Stimulated activated CD4-positive, alpha-beta T cell treated with anti-CD3 and anti-CD28 coated beads, Interleukin-1b, Interleukin-23, amount 100 ng/mL, for 1 hour (primary cell): Measurements from ENCODE around the gene DDIT4L.
"Not testable (repeated sequence)": the region's sequence is repeated elsewhere in the genome, so short reads cannot be mapped to it uniquely, and the experiment has no call there.

Experiments
- DNase-seq, 2 donors: peaks; one replicate each; pipeline ENCODE4 v3.0.0-alpha.2; 2020; ENCODE audit warnings: low read depth in 2 of 2

The DDIT4L gene, protein sequence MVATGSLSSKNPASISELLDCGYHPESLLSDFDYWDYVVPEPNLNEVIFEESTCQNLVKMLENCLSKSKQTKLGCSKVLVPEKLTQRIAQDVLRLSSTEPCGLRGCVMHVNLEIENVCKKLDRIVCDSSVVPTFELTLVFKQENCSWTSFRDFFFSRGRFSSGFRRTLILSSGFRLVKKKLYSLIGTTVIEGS

GRCh38 chr4:100189820-100190642 is at the start of gene DDIT4L:
DDIT4L (minus strand) TSS chr4:100190468; CDS start chr4:100189983, 485 bp downstream.
- no peak for DNase-seq

GRCh38 chr4:100240008-100240407 is 49.7 kb upstream of the DDIT4L start:
- DNase-seq: no peak

GRCh38 chr4:100224721-100225120 is 34.5 kb upstream of the DDIT4L start:
- no peak for DNase-seq

DNA sequence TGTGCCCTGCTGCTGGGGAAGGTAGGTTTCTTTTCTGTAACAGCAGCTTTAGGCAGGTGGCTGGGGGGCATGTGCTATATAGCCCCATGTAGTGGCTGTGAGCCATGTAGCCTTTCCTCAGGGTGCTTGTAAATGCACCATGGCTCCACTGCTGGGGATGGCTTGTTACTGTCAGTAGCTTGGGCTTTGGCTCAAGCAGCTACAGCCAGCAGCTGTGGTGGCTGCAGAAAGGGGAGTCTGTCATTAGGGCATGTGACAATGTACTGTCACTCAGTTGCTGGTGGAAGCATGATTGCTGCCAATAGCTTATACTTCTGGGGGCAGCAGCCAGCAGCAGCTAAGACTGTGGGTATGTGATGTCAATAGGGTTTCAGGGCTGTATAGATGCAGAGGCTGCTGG is 33.9 kb upstream of the DDIT4L start:
- no peak for DNase-seq

DNA sequence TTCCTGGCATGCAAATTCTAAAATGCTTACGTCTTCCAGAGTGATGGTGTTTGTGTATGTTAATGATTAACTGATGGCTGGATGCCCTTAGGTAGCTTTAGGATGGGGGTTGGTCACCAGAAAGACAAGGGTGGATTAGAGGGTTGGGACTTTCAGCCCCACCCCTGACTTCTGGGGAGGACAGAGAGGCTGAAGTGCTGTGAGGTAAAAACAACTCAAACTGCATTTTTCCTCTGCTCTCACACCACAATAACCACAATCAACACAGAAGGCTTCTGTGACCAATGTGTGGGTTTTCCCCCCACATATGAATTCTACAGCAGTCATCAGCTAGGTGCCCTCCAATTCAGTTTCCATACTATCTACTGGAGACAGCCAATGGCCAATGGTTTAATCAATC is 18.7 kb upstream of the DDIT4L start:
- DNase-seq: no peak

DNA sequence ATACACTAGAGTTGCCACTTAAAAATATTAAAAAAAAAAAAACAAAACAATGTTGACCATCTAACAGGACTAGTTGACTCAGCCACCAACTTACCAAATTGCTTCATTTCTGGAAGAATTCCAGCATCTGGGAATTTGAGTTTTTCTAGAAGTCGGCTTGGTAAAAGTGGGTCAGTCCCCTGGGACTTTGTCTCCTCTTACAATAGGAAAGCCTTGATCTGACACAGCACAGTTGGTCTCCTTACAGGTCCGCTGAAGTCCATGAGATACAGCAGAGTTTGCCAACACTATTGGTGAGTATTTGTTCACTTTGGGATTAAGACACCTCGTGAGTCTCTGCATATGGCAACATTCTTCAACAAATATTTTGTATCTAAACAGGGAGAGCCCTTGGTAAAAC is 18.2 kb upstream of the DDIT4L start:
- DNase-seq: no peak

- no peak for DNase-seq
Measured at GRCh38 chr4:100206850-100207249, 16.6 kb upstream of the DDIT4L start.

- no peak for DNase-seq
Measured at GRCh38 chr4:100198061-100198460, 7.8 kb upstream of the DDIT4L start.

- not testable (repeated sequence) for DNase-seq
Measured at GRCh38 chr4:100196388-100197071, 6.3 kb upstream of the DDIT4L start.

DNA sequence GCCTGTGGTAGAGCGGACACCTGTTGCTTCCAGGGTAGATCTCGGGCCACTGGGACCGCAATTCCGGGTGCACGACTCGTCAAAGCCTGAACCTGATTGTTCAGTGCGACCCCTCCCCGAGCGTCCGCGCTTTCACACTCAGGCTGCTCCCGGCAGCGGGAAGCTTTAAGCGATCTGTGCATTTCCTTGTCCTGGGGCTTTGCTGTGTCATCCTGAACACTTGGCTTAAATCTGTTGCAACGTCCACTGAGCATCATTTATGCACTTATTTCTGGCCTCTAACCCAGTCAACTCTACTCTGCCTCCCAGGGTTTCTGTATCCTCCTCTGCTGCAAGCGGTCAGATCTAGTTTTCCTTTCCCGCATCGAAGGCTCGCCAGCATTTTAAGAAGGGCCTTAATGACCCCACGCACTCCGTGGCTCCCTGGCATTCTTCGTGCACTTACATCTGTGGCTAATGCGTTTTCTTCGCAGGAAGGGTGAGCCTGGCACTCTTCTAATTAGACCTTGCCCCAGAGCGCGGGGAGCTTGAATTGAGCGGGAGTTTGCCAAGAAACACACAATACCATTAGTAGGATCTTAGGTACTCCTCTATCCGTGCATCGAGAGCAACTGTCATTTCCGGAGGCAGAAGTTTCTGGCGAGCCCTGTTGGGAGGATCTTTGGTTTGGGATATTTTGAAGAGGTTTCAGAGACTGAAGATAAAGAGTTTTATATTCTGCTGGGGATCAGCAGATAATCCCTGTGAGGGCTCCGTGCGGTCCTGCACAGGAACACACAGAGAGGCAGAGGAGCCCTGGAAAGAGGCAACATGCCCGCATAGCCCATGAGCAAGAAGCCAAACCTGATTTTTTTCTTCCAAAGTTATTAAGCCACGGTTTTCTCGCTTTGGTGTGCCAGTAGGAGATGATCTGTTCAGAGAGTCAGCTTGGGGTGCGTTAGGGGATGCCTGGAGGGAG is 654 bp upstream of the DDIT4L start:
- no peak for DNase-seq

DNA sequence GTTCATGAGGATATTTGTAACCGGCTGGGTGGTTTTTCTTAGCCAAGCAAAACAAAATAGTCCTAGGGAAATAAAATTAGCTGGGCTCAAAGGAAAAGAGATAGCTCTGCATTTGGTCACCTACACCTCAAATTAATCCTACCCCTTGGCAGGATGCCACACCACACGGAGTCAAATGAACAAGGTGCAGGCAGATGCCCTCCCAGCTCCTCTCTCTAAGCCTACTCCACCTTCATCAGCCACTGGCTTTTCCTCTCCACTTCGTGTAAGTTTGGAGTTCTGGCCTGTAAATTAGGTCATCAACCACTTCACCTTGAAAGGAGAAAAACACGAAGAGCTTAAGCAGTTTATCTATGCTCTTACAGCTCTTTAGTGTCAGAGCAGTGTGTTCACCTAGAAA is 1.4 kb downstream of the DDIT4L start:
- no peak for DNase-seq

DNA sequence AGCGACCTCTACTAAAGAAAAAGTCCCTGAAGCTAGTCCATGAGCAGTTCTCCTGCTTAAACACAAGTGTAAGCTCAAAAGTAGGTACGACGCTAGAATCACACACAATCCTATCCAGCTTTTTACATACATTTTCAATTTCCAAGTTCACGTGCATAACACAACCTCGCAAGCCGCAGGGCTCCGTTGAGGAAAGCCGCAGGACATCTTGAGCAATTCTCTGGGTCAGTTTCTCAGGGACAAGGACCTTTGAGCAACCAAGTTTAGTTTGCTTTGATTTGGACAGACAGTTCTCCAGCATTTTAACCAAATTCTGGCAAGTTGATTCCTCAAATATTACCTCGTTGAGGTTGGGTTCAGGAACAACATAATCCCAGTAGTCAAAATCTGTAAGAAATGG is 2.5 kb downstream of the DDIT4L start:
- no peak for DNase-seq

DNA sequence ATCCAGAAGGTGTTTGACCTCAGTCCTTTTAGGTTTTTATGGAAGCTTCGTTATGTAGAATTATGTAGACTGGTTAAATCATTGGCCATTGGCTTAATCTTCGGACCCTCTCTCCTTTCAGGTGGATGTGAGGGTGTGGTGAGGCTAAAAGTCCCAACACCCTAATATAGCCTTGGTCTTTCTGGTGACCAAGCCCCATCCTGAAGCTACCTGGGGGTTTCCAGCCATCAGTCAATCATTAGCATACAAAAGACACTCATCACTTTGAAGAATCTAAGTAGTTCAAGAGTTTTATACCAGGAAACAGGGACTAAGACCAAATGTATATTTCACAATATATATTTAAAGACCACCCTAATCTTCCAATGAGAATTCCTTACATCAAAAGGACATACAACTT is 5.5 kb downstream of the DDIT4L start:
- DNase-seq: no peak

DNA sequence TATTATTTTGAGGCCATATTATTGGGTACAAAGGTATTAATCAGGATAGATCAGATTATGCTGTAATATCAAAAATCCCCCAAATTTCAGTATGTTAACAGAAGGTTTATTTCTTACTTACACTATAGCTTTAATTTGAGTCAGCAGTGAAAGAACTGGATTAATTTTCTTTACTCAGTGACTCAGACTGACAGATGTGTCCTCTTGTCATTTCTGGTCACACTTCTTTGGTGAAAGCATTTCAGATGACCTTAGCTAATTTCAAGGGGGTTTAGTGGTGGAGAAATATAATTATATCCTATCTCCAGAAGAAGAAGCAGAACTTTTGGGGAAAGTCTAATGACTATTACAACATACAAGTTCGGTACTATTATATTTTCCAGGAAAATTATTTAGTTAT is 12.4 kb downstream of the DDIT4L start:
- DNase-seq: no peak

DNA sequence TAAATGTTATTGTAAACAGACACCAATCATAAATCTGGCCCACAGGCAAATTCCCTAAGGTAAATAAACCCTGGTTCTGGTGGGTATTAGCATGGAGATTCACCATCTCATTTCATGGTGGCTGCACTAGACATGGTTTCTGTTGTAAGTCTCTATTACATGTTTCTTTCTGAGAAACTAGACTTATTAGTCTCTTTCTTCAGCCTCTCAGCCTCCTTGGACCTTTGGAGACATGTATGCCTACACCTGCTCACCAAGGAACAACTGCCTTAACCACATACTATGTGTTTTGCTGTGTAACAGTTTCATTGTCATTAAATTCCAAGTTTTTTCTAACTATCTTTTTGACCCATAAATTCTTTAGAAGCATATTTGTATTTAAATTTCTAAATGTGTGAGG is 13.1 kb downstream of the DDIT4L start:
- DNase-seq: no peak

GRCh38 chr4:100175858-100176257 is 14.4 kb downstream of the DDIT4L start:
- DNase-seq: no peak

GRCh38 chr4:100174985-100175383 is 15.3 kb downstream of the DDIT4L start:
- no peak for DNase-seq

- DNase-seq: no peak
Measured at GRCh38 chr4:100170986-100171385, 19.3 kb downstream of the DDIT4L start.

GRCh38 chr4:100169491-100170485 is 20.5 kb downstream of the DDIT4L start:
- DNase-seq: no peak

DNA sequence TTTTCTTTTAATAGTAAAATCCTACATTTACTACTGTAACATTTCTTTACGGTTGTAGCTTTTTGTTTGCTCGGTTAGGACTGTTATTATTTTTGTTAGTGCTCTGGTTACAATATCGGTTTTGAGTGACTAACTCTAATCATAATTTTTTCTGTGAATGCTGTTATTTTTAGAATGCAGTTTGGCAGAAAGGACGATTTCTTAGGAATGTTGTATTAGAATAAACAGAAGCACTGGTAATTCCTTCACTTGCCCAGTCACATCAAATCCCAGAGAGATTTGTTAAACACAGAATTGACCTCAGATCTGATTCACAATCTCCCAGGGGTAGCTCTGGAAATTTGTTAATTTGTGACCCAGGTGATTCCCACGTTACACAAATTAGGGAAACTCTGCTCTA is 21.7 kb downstream of the DDIT4L start:
- no peak for DNase-seq
